H9 (cell line): ENCODE data around the gene BATF. TPM values are rescaled to one million over a fixed set of nuclear protein-coding genes. Genes with fewer than 3 reads are reported as not detected.

Source experiments
- DNase-seq: peaks from one replicate; pipeline ENCODE4 v3.0.0-alpha.2; 2017
- H2AFZ ChIP-seq: one replicate; pipeline ENCODE4 v1.6.1; 2013; ENCODE audit warnings: mild to moderate bottlenecking, low read length, control low read depth, moderate library complexity
- H2AK5ac ChIP-seq: 2 replicates; pipeline ENCODE4 v1.6.1; 2013; ENCODE audit warnings: low read length, control low read depth, mixed read lengths; ENCODE audit not compliant: insufficient read length
- H2BK120ac ChIP-seq: one replicate; pipeline ENCODE4 v1.6.1; 2013; ENCODE audit warnings: low read depth, mild to moderate bottlenecking, low read length, control low read depth, inconsistent platforms; ENCODE audit not compliant: poor library complexity, severe bottlenecking
- H2BK12ac ChIP-seq: 2 replicates; pipeline ENCODE4 v1.6.1; 2013; ENCODE audit warnings: low read length, control low read depth, mixed read lengths, low read depth; ENCODE audit not compliant: insufficient read length
- H2BK15ac ChIP-seq: 2 replicates; pipeline ENCODE4 v1.6.1; 2013; ENCODE audit warnings: low read depth, low read length, control low read depth
- H2BK20ac ChIP-seq: one replicate; pipeline ENCODE4 v1.6.1; 2013; ENCODE audit warnings: low read depth, mild to moderate bottlenecking, low read length, control low read depth, inconsistent platforms; ENCODE audit not compliant: poor library complexity, severe bottlenecking
- H2BK5ac ChIP-seq: 2 replicates; pipeline ENCODE4 v1.6.1; 2013; ENCODE audit warnings: low read length, control low read depth, mixed read lengths; ENCODE audit not compliant: insufficient read length
- H3K14ac ChIP-seq: 2 replicates; pipeline ENCODE4 v1.6.1; 2013; ENCODE audit warnings: low read length, control low read depth; ENCODE audit not compliant: insufficient read depth
- H3K18ac ChIP-seq: 2 replicates; pipeline ENCODE4 v1.6.1; 2013; ENCODE audit warnings: low read depth, mild to moderate bottlenecking, mixed read lengths, low read length, control low read depth; ENCODE audit not compliant: insufficient read length
- H3K23ac ChIP-seq: 2 replicates; pipeline ENCODE4 v1.6.1; 2013; ENCODE audit warnings: low read length, control low read depth, mixed read lengths, low read depth; ENCODE audit not compliant: insufficient read length
- H3K23me2 ChIP-seq: 2 replicates; pipeline ENCODE4 v1.6.1; 2013; ENCODE audit warnings: low read depth, mild to moderate bottlenecking, mixed read lengths, low read length, control low read depth; ENCODE audit not compliant: insufficient read length, poor library complexity, severe bottlenecking
- H3K27ac ChIP-seq: 2 replicates; pipeline ENCODE4 v1.5.1; 2013; ENCODE audit warnings: low read length, control low read depth, mixed read lengths, low read depth; ENCODE audit not compliant: insufficient read length
- H3K27me3 ChIP-seq: 2 replicates; pipeline ENCODE4 v1.6.1; 2013; ENCODE audit warnings: low read length, control low read depth, inconsistent platforms; ENCODE audit not compliant: insufficient read depth
- H3K4ac ChIP-seq: 2 replicates; pipeline ENCODE4 v1.6.1; 2013; ENCODE audit warnings: low read depth, mild to moderate bottlenecking, control low read depth, inconsistent platforms, low read length, moderate library complexity
- H3K4me1 ChIP-seq: 2 replicates; pipeline ENCODE4 v1.6.1; 2013; ENCODE audit warnings: low read length, control low read depth, inconsistent platforms; ENCODE audit not compliant: insufficient read depth
- H3K4me2 ChIP-seq: 2 replicates; pipeline ENCODE4 v1.6.1; 2013; ENCODE audit warnings: low read length, control low read depth, mixed read lengths; ENCODE audit not compliant: insufficient read length, insufficient read depth
- H3K56ac ChIP-seq: 2 replicates; pipeline ENCODE4 v1.6.1; 2013; ENCODE audit warnings: low read depth, mild to moderate bottlenecking, mixed read lengths, low read length, control low read depth; ENCODE audit not compliant: insufficient read length
- H3K79me1 ChIP-seq: 2 replicates; pipeline ENCODE4 v1.6.1; 2013; ENCODE audit warnings: low read depth, mild to moderate bottlenecking, moderate library complexity, low read length, control low read depth, inconsistent platforms; ENCODE audit not compliant: insufficient read depth, poor library complexity, severe bottlenecking
- H3K79me2 ChIP-seq: 2 replicates; pipeline ENCODE4 v1.6.1; 2013; ENCODE audit warnings: low read length, control low read depth, inconsistent platforms; ENCODE audit not compliant: insufficient read depth
- H3K9ac ChIP-seq: 2 replicates; pipeline ENCODE4 v1.6.1; 2013; ENCODE audit warnings: low read length, control low read depth, mixed read lengths; ENCODE audit not compliant: insufficient read length; ENCODE audit errors: extremely low read depth
- H3K9me3 ChIP-seq: one replicate; pipeline ENCODE4 v1.6.1; 2013; ENCODE audit warnings: low read depth, low read length, inconsistent platforms; ENCODE audit not compliant: control insufficient read depth
- H3T11ph ChIP-seq: one replicate; pipeline ENCODE4 v1.6.1; 2013; ENCODE audit warnings: mild to moderate bottlenecking, low read length, control low read depth, inconsistent platforms
- H4K20me1 ChIP-seq: one replicate; pipeline ENCODE4 v1.6.1; 2013; ENCODE audit not compliant: control insufficient read depth, insufficient read length, insufficient read depth
- H4K5ac ChIP-seq: 2 replicates; pipeline ENCODE4 v1.6.1; 2013; ENCODE audit warnings: low read depth, mild to moderate bottlenecking, mixed read lengths, low read length, control low read depth; ENCODE audit not compliant: insufficient read length
- H4K8ac ChIP-seq: replicated peaks from 2 replicates; pipeline ENCODE4 v1.6.1; 2013; ENCODE audit warnings: low read length, control low read depth, mixed read lengths, low read depth; ENCODE audit not compliant: insufficient read length
- H4K91ac ChIP-seq: 2 replicates; pipeline ENCODE4 v1.6.1; 2013; ENCODE audit warnings: low read depth, mild to moderate bottlenecking, moderate library complexity, mixed read lengths, low read length, control low read depth; ENCODE audit not compliant: insufficient read length
- H3K27ac Mint-ChIP-seq, 3 experiments: 2 replicates in 2 of 3; 3 replicates in 1 of 3; pipeline ENCODE4 v1.8.0; 2020 to 2021; ENCODE audit warnings: mixed read lengths in 3 of 3, mild to moderate bottlenecking in 1 of 3, moderate library complexity in 1 of 3
- H3K27me3 Mint-ChIP-seq: 2 replicates; pipeline ENCODE4 v1.8.0; 2021; ENCODE audit warnings: low read depth, mild to moderate bottlenecking, moderate library complexity, mixed read lengths
- H3K36me3 Mint-ChIP-seq, 3 experiments: 2 replicates in 2 of 3; 3 replicates in 1 of 3; pipeline ENCODE4 v1.8.0; 2020 to 2021; ENCODE audit warnings: low read depth in 3 of 3, mixed read lengths in 3 of 3; ENCODE audit not compliant: insufficient read depth in 1 of 3
- H3K4me1 Mint-ChIP-seq, 2 experiments: 2 replicates each; pipeline ENCODE4 v1.8.0; 2020; ENCODE audit warnings: mixed read lengths in 2 of 2
- H3K4me3 Mint-ChIP-seq, 2 experiments: 2 replicates in 1 of 2; 3 replicates in 1 of 2; pipeline ENCODE4 v1.8.0; 2020 to 2021; ENCODE audit warnings: mild to moderate bottlenecking in 2 of 2, mixed read lengths in 2 of 2, moderate library complexity in 1 of 2
- H3K9me3 Mint-ChIP-seq, 2 experiments: 2 replicates in 1 of 2; 3 replicates in 1 of 2; pipeline ENCODE4 v1.8.0; 2020; ENCODE audit warnings: mild to moderate bottlenecking in 2 of 2, mixed read lengths in 2 of 2, moderate library complexity in 1 of 2
- CTCF ChIP-seq: fragments of 200-600 bp; sonication (generic); conservative IDR thresholded peaks from 3 replicates; pipeline ENCODE4 v1.8.0; 2021; ENCODE audit warnings: antibody characterized with exemption, mild to moderate bottlenecking
- WGBS: extraction: QIAGEN DNeasy Blood & Tissue Kit; methylation state at CpG from one replicate; pipeline ENCODE4 v1.1.7; 2013; ENCODE audit warnings: missing lambda C conversion rate, low lambda C conversion rate, mixed read lengths; ENCODE audit not compliant: insufficient read length; ENCODE audit errors: extremely low coverage; 5-methylcytosine and 5-hydroxymethylcytosine counted together
- total RNA-seq: library from RNA; stranded (reverse); gene quantifications from 2 replicates; pipeline ENCODE4 v1.2.1, GENCODE V29; 2021

Gene BATF
- total RNA-seq, 1 experiment from 2014 or later: not detected

DNA sequence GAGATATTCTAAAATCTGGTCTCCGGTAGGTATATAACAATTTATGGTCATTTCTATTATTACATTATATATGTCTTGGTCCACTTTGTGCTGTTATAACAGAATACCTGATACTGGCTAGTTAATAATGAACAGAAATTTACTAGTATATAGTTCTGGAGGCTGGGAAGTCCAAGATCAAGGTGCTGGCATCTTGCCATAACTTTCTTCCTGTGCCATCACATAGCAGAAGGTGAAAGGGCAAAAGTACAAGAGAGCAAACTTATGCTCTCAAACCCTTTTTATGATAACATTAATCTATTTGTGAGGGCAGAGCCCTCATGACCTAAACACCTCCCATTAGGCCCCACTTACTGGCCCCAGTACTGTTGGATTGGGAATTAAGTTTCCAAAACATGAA lies 17.9 kb upstream of the BATF start:
- no peak overlapping the region for H3K14ac ChIP-seq
- H2BK5ac ChIP-seq: no peak overlapping the region
- no peak overlapping the region for H3K18ac ChIP-seq
- no peaks in the 10 kb centered on the region for H3K79me1 ChIP-seq
- H4K91ac ChIP-seq: no peak overlapping the region
- no peak overlapping the region for H2BK20ac ChIP-seq
- no peak overlapping the region for H4K8ac ChIP-seq
- no peak overlapping the region for H3T11ph ChIP-seq
- no peaks in the 10 kb centered on the region for H3K27me3 Mint-ChIP-seq
- H3K4me1 Mint-ChIP-seq: no peaks in the 10 kb centered on the region
- H4K5ac ChIP-seq: no peak overlapping the region
- H2BK120ac ChIP-seq: no peak overlapping the region
- no peak overlapping the region for H3K9ac ChIP-seq
- no CpG with 5 or more reads among the region's 1 CpG for WGBS
- H4K20me1 ChIP-seq: no peaks in the 10 kb centered on the region
- no peak overlapping the region for H3K4me3 Mint-ChIP-seq
- no peaks in the 10 kb centered on the region for H3K23me2 ChIP-seq
- H3K4me1 ChIP-seq: no peaks in the 10 kb centered on the region
- no peak overlapping the region for H3K56ac ChIP-seq
- H2AK5ac ChIP-seq: no peak overlapping the region
- no peak overlapping the region for H2BK15ac ChIP-seq
- no peak overlapping the region for H3K27ac Mint-ChIP-seq
- DNase-seq: no peak
- no peak for TF ChIP-seq CTCF
- no peak overlapping the region for H3K4me2 ChIP-seq
- H3K9me3 ChIP-seq: no peaks in the 10 kb centered on the region
- no peak overlapping the region for H3K27ac ChIP-seq
- no peak overlapping the region for H3K4ac ChIP-seq
- H2AFZ ChIP-seq: no peak overlapping the region
- H3K36me3 Mint-ChIP-seq: 0 out of 7 replicates have a peak, but pooled peaks cover 0 to 2% (median 0%) of the 10 kb centered on the region in 3 experiments
- H3K9me3 Mint-ChIP-seq: peaks cover 2 to 3% of the 10 kb centered on the region in 2 experiments; a peak in 3 of 5 replicates
- no peak overlapping the region for H2BK12ac ChIP-seq
- H3K23ac ChIP-seq: no peak overlapping the region
- H3K79me2 ChIP-seq: no peaks in the 10 kb centered on the region
- H3K27me3 ChIP-seq: no peaks in the 10 kb centered on the region
